H1 (cell line): Measurements from ENCODE around the gene RANGRF. TPM values are rescaled to one million over a fixed set of nuclear protein-coding genes. Genes with fewer than 3 reads are reported as not detected.

ENCODE experiments used
- CTCF ChIA-PET: fragments of 300-600 bp; sonication (Branson Sonifier 250); formaldehyde crosslinking; loops from one replicate; lab custom pipeline; 2021; ENCODE audit not compliant: partially characterized antibody; lab: Charles Lee
- POLR2A ChIA-PET: fragments of 300-600 bp; sonication (Branson Sonifier 250); formaldehyde crosslinking; loops from one replicate; lab custom pipeline; 2021; ENCODE audit warnings: inconsistent platforms; ENCODE audit not compliant: partially characterized antibody; lab: Charles Lee
- DNase-seq, 2 experiments: peaks; one replicate each; pipeline versions ENCODE4 v3.0.0 to v3.0.0-alpha.2; 2010 to 2022; ENCODE audit warnings: low spot score in 2 of 2, low read depth in 1 of 2, mixed read lengths in 1 of 2
- FAIRE-seq: peaks from 2 replicates; lab custom pipeline; 2011; peaks lifted over from hg19 to GRCh38; lab: Jason Lieb, UNC
- H2AFZ ChIP-seq: 2 replicates; pipeline ENCODE4 v1.8.1; 2012; ENCODE audit warnings: low read length, inconsistent platforms
- H2AK5ac ChIP-seq: 2 replicates; pipeline ENCODE4 v1.6.1; 2013; ENCODE audit warnings: low read depth, low read length
- H2BK120ac ChIP-seq: replicated peaks from 2 replicates; pipeline ENCODE3; 2013; ENCODE audit warnings: low read depth, low read length, inconsistent platforms
- H2BK12ac ChIP-seq: 2 replicates; pipeline ENCODE4 v1.6.1; 2013; ENCODE audit warnings: low read depth, low read length
- H2BK15ac ChIP-seq: 2 replicates; pipeline ENCODE4 v1.6.1; 2013; ENCODE audit warnings: low read length
- H2BK20ac ChIP-seq: 2 replicates; pipeline ENCODE4 v1.6.1; 2013; ENCODE audit warnings: low read length
- H2BK5ac ChIP-seq: 2 replicates; pipeline ENCODE4 v1.6.1; 2013; ENCODE audit warnings: low read depth, low read length
- H3K14ac ChIP-seq: 2 replicates; pipeline ENCODE4 v1.6.1; 2013; ENCODE audit warnings: inconsistent platforms; ENCODE audit not compliant: insufficient read length
- H3K18ac ChIP-seq: 2 replicates; pipeline ENCODE4 v1.6.1; 2013; ENCODE audit warnings: low read length; ENCODE audit errors: extremely low read depth
- H3K23ac ChIP-seq: 2 replicates; pipeline ENCODE4 v1.6.1; 2013; ENCODE audit warnings: inconsistent platforms; ENCODE audit not compliant: insufficient read length
- H3K23me2 ChIP-seq: 2 replicates; pipeline ENCODE4 v1.6.1; 2013; ENCODE audit warnings: low read depth, low read length
- H3K27ac ChIP-seq: 2 replicates; pipeline ENCODE4 v1.6.1; 2011; ENCODE audit warnings: low read depth, low read length, inconsistent platforms
- H3K27me3 ChIP-seq, 4 experiments: replicated peaks in 1 of 4; 1 replicate in 1 of 4; 2 replicates in 3 of 4; pipeline versions ENCODE4 v1.6.1 to v1.8.1; 2011 to 2013; ENCODE audit warnings: low read length in 3 of 4, mild to moderate bottlenecking in 3 of 4, inconsistent platforms in 2 of 4, mixed read lengths in 2 of 4, moderate library complexity in 1 of 4; ENCODE audit not compliant: control insufficient read depth in 3 of 4, insufficient read depth in 3 of 4; ENCODE audit errors: extremely low read depth in 1 of 4
- H3K36me3 ChIP-seq, 4 experiments: 2 replicates each; pipeline versions ENCODE4 v1.6.1 to v1.8.1; 2011 to 2013; ENCODE audit warnings: mild to moderate bottlenecking in 4 of 4, low read length in 3 of 4, moderate library complexity in 2 of 4, control low read depth in 1 of 4, inconsistent platforms in 1 of 4; ENCODE audit not compliant: insufficient read depth in 4 of 4, control insufficient read depth in 2 of 4
- H3K4ac ChIP-seq: replicated peaks from 2 replicates; pipeline ENCODE3; 2013; ENCODE audit warnings: low read length, low read depth, mixed read lengths, inconsistent platforms; ENCODE audit not compliant: insufficient read length
- H3K4me1 ChIP-seq, 4 experiments: replicated peaks in 1 of 4; 1 replicate in 1 of 4; 2 replicates in 3 of 4; pipeline versions ENCODE4 v1.6.1 to v1.8.1; 2011 to 2013; ENCODE audit warnings: low read length in 3 of 4, inconsistent platforms in 2 of 4, mixed read lengths in 1 of 4; ENCODE audit not compliant: insufficient read depth in 4 of 4, control insufficient read depth in 3 of 4
- H3K4me2 ChIP-seq, 2 experiments: 2 replicates each; pipeline versions ENCODE4 v1.6.1 to v1.8.1; 2011 to 2013; ENCODE audit warnings: low read depth in 2 of 2, low read length in 2 of 2, control low read depth in 1 of 2, inconsistent platforms in 1 of 2, mild to moderate bottlenecking in 1 of 2; ENCODE audit not compliant: insufficient read depth in 1 of 2
- H3K4me3 ChIP-seq, 4 experiments: fragments of 200-600, 300-600 bp in 1 of 4; sonication (generic), shearing (Covaris generic), sonication (Bioruptor Twin) in 1 of 4; 2 replicates each; pipeline versions ENCODE4 v1.5.1 to v1.8.1; 2011 to 2016; ENCODE audit warnings: low read length in 4 of 4, low read depth in 3 of 4, control low read depth in 2 of 4, inconsistent platforms in 2 of 4, mild to moderate bottlenecking in 2 of 4, mixed read lengths in 1 of 4, moderate library complexity in 1 of 4; ENCODE audit not compliant: insufficient read depth in 2 of 4; ENCODE audit errors: extremely low read depth in 1 of 4
- H3K56ac ChIP-seq: replicated peaks from 2 replicates; pipeline ENCODE3; 2013; ENCODE audit warnings: low read depth, mild to moderate bottlenecking, mixed read lengths, low read length, inconsistent platforms; ENCODE audit not compliant: insufficient read length
- H3K79me1 ChIP-seq: 2 replicates; pipeline ENCODE4 v1.6.1; 2013; ENCODE audit warnings: low read depth, low read length, control low read depth
- H3K79me2 ChIP-seq, 2 experiments: 2 replicates each; pipeline versions ENCODE4 v1.6.1 to v1.8.1; 2012 to 2013; ENCODE audit warnings: low read length in 2 of 2, mild to moderate bottlenecking in 2 of 2, inconsistent platforms in 1 of 2; ENCODE audit not compliant: insufficient read depth in 2 of 2, control insufficient read depth in 1 of 2
- H3K9ac ChIP-seq, 4 experiments: replicated peaks in 1 of 4; 1 replicate in 1 of 4; 2 replicates in 3 of 4; pipeline versions ENCODE4 v1.6.1 to v1.8.1; 2011 to 2013; ENCODE audit warnings: low read depth in 3 of 4, low read length in 3 of 4, control low read depth in 2 of 4, mild to moderate bottlenecking in 2 of 4, moderate library complexity in 2 of 4, inconsistent platforms in 1 of 4; ENCODE audit errors: extremely low read depth in 1 of 4
- H3K9me3 ChIP-seq, 2 experiments: 2 replicates each; pipeline versions ENCODE4 v1.6.1 to v1.8.1; 2012 to 2013; ENCODE audit warnings: mild to moderate bottlenecking in 2 of 2, moderate library complexity in 2 of 2, control low read depth in 1 of 2, inconsistent platforms in 1 of 2, low read depth in 1 of 2, low read length in 1 of 2, mixed read lengths in 1 of 2; ENCODE audit not compliant: insufficient read depth in 2 of 2
- H4K20me1 ChIP-seq, 2 experiments: replicated peaks in 1 of 2; 2 replicates each; pipeline versions ENCODE3 to v1.8.1; 2011 to 2013; ENCODE audit warnings: inconsistent platforms in 2 of 2, low read length in 2 of 2, mild to moderate bottlenecking in 1 of 2; ENCODE audit not compliant: insufficient read depth in 2 of 2, control insufficient read depth in 1 of 2
- H4K5ac ChIP-seq: 2 replicates; pipeline ENCODE4 v1.6.1; 2013; ENCODE audit warnings: low read length, low read depth, mixed read lengths, inconsistent platforms; ENCODE audit not compliant: insufficient read length
- H4K8ac ChIP-seq: 2 replicates; pipeline ENCODE4 v1.8.0; 2013; ENCODE audit warnings: mild to moderate bottlenecking, moderate library complexity, low read length, inconsistent platforms; ENCODE audit not compliant: insufficient read depth; ENCODE audit errors: extremely low read depth
- H4K91ac ChIP-seq: replicated peaks from 2 replicates; pipeline ENCODE3; 2013; ENCODE audit warnings: low read length, mixed read lengths, inconsistent platforms; ENCODE audit not compliant: insufficient read length
- JUND ChIP-seq: IDR thresholded peaks from 2 replicates; pipeline ENCODE4 v1.6.1; 2011; ENCODE audit warnings: mild to moderate bottlenecking, improper control_type of control experiment, low read length
- RBBP5 ChIP-seq: IDR thresholded peaks from 2 replicates; pipeline ENCODE4 v1.7.1; 2012; ENCODE audit warnings: low read depth, mild to moderate bottlenecking, inconsistent platforms, low read length, moderate library complexity, borderline replicate concordance
- TAF1 ChIP-seq: IDR thresholded peaks from 2 replicates; pipeline ENCODE4 v1.6.1; 2011; ENCODE audit warnings: mild to moderate bottlenecking, low read depth, low read length
- TCF12 ChIP-seq: IDR thresholded peaks from 2 replicates; pipeline ENCODE4 v1.6.1; 2011; ENCODE audit warnings: low read depth, mild to moderate bottlenecking, low read length
- WGBS, 2 experiments: shearing (Covaris generic) in 1 of 2; methylation state at CpG; one replicate each; pipeline versions ENCODE4 v1.1.6 to v1.1.7; 2013 to 2015; ENCODE audit warnings: low lambda C conversion rate in 2 of 2, mixed read lengths in 2 of 2, inconsistent platforms in 1 of 2, low coverage in 1 of 2, missing lambda C conversion rate in 1 of 2; ENCODE audit not compliant: insufficient replicate concordance in 2 of 2, insufficient coverage in 1 of 2, insufficient read length in 1 of 2; ENCODE audit errors: extremely low coverage in 1 of 2, missing lambda C conversion rate in 1 of 2; 5-methylcytosine and 5-hydroxymethylcytosine counted together
- polyA plus RNA-seq, 7 experiments: library from polyadenylated mRNA; depleted of rRNA in 3 of 7; stranded (reverse) in 5 of 7; unstranded in 2 of 7; fragments of >200 nt in 5 of 7; fragments of 200-250 nt in 2 of 7; gene quantifications; 1 replicate in 5 of 7; 2 replicates in 1 of 7; 4 replicates in 1 of 7; pipeline versions ENCODE4 v1.2.1 to v1.2.3, GENCODE V29; 2011 to 2013; ENCODE audit warnings: missing spikeins in 2 of 7, mixed read lengths in 2 of 7
- total RNA-seq: library from RNA; stranded (reverse); fragmentation: NEBNext Ultra II Directional; extraction: Animal tissue kit (Norgen Biotek cat#: 25700); gene quantifications from 2 replicates; pipeline ENCODE4 v1.2.1, GENCODE V29; 2021
- TF ChIP-seq, protein P1 (sequence below): IDR thresholded peaks from 2 replicates; pipeline ENCODE4 v1.6.1; 2011; ENCODE audit warnings: low read length, improper control_type of control experiment

RANGRF gene
- total and polyA plus RNA-seq, 2 of the 8 experiments (the other 6 are each of a cell fraction or from before 2014, with no cell fraction given), result 36.9 to 49.6 TPM

- no peak for DNase-seq
- no peak overlapping the region for H4K8ac ChIP-seq
- H3K9ac ChIP-seq, result 0 out of 7 replicates have a peak overlapping the region, but pooled peaks of 1 of the 4 experiments have one; percentile 6
- H3K79me1 ChIP-seq, result peaks cover 4% of the 10 kb centered on the region; the same call in 1 of the 2 replicates
- CTCF ChIA-PET, result interaction anchor here (0.6 to 1.6 kb wide), 4 partner anchors 9 to 45 kb away, joined by 3 to 6 read pairs (median 4); no protein-coding TSS in a partner anchor
- 93% methylated on average over 28 of the region's 29 CpGs; no CpG with 5 or more reads in 1 of the 2 experiments for WGBS, 2 experiments
- no peak overlapping the region for H2BK12ac ChIP-seq
- TF ChIP-seq RBBP5 (no peak), TAF1 (no peak), TCF12 (no peak), JUND (no peak)
- TF ChIP-seq, protein P1, sequence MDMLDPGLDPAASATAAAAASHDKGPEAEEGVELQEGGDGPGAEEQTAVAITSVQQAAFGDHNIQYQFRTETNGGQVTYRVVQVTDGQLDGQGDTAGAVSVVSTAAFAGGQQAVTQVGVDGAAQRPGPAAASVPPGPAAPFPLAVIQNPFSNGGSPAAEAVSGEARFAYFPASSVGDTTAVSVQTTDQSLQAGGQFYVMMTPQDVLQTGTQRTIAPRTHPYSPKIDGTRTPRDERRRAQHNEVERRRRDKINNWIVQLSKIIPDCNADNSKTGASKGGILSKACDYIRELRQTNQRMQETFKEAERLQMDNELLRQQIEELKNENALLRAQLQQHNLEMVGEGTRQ, result no peak
- H4K91ac ChIP-seq, result no peak overlapping the region
- H2BK5ac ChIP-seq, result no peak overlapping the region
- POLR2A ChIA-PET, result interaction anchor here (1.2 to 66.3 kb wide), 3 partner anchors 5 to 108 kb away, joined by 3 to 1521 read pairs (median 1521); partner anchors contain the start of genes CTC1, KRABD2, PFAS and RANGRF
- no peaks in the 10 kb centered on the region for H3K9me3 ChIP-seq
- no peak overlapping the region for H2AFZ ChIP-seq
- no peak overlapping the region for H2BK120ac ChIP-seq
- no peak overlapping the region for H3K23ac ChIP-seq
- no peak overlapping the region for H3K4me2 ChIP-seq
- no peaks in the 10 kb centered on the region for H3K27me3 ChIP-seq
- no peaks in the 10 kb centered on the region for H3K79me2 ChIP-seq
- H2BK15ac ChIP-seq, result no peak overlapping the region
- H3K14ac ChIP-seq, result no peak overlapping the region
- H4K5ac ChIP-seq, result no peak overlapping the region
- no peak for FAIRE-seq
- no peak overlapping the region for H3K18ac ChIP-seq
- no peak overlapping the region for H3K27ac ChIP-seq
- no peak overlapping the region for H2BK20ac ChIP-seq
- no peak overlapping the region for H3K4ac ChIP-seq
- H4K20me1 ChIP-seq, result peaks cover 10 to 21% of the 10 kb centered on the region in 2 experiments
- no peak overlapping the region for H3K4me3 ChIP-seq
- H2AK5ac ChIP-seq, result no peak overlapping the region
- no peaks in the 10 kb centered on the region for H3K23me2 ChIP-seq
- no peak overlapping the region for H3K56ac ChIP-seq
- peaks cover 31 to 66% (median 58%) of the 10 kb centered on the region in 4 experiments for H3K36me3 ChIP-seq
- no peaks in the 10 kb centered on the region for H3K4me1 ChIP-seq
These were observed 19.7 kb upstream of the RANGRF start for GRCh38 chr17:8268550-8269298.
